ENCODE data around the gene DOCK10. TPM values are rescaled to one million over a fixed set of nuclear protein-coding genes. Genes with fewer than 3 reads are reported as not detected.

The DOCK10 gene
- total and polyA plus RNA-seq, 10 of the 15 experiments (the other 5 are each of a cell fraction or from before 2014, with no cell fraction given): 16.9 to 120 (median 85.5) TPM

GRCh38 chr2:224796695-224797305 lies 245.5 kb downstream of the DOCK10 start:
- intact Hi-C loops (cut with micrococcal nuclease; ENCODE audit: unreplicated experiment): no loop called here
- Histone ChIP-seq H3K4me2 (ENCODE audit: control insufficient read depth, insufficient read depth) (no peak overlapping the region), H3K36me3 (ENCODE audit: control insufficient read depth in 2 of 2, insufficient read depth in 2 of 2, low read length in 1 of 2) (peaks cover 4 to 43% of the 10 kb centered on the region in 2 experiments), H3K9me3 (replicated peaks; ENCODE audit: control insufficient read depth, insufficient read depth, low read length) (no peaks in the 10 kb centered on the region), H3K9ac (ENCODE audit: control insufficient read depth, insufficient read depth, low read length) (no peak overlapping the region), H2AFZ (ENCODE audit: control insufficient read depth, low read depth, low read length) (no peak overlapping the region), H4K20me1 (ENCODE audit: control insufficient read depth, insufficient read depth) (no peaks in the 10 kb centered on the region), H3K79me2 (ENCODE audit: control insufficient read depth, insufficient read depth, low read length) (no peaks in the 10 kb centered on the region), H3K27ac (ENCODE audit: control insufficient read depth, insufficient read depth) (no peak overlapping the region), H3K27me3 (replicated peaks in 1 of 2; ENCODE audit: control insufficient read depth in 2 of 2, insufficient read depth in 2 of 2, low read length in 1 of 2) (no peaks in the 10 kb centered on the region), H3K4me1 (ENCODE audit: control insufficient read depth, insufficient read depth, low read length) (no peaks in the 10 kb centered on the region), H3K4me3 (no peak overlapping the region)
- RAD21 ChIA-PET (ENCODE audit: unreplicated experiment): no interaction called here
- WGBS (ENCODE audit: insufficient coverage, insufficient replicate concordance, low lambda C conversion rate, missing lambda C conversion rate): 88% methylated on average over 8 of the region's 8 CpGs
- BruUV-seq (replicated peaks): no TSS peak
- CTCF ChIA-PET: interaction anchor here (2.2 kb wide), 1 partner anchor 16 kb away, joined by 7 read pairs; no protein-coding TSS in a partner anchor
- POLR2A ChIA-PET: no interaction called here
- ATAC-seq (no peak), DNase-seq (ENCODE audit: low read depth, low spot score) (no peak), FAIRE-seq (peak; percentile 13)
- TF ChIP-seq BHLHE40 (IDR thresholded peaks at IDR 0.05; ENCODE audit: borderline replicate concordance in 1 of 2, low read depth in 2 of 2, low read length in 1 of 2) (no peak), NKRF (conservative IDR thresholded peaks at IDR 0.05) (no peak), BRCA1 (IDR thresholded peaks at IDR 0.05; ENCODE audit: low read depth, low read length) (no peak), CHD1 (IDR thresholded peaks at IDR 0.05; ENCODE audit: low read depth, low read length) (no peak), NFYA (IDR thresholded peaks at IDR 0.05; ENCODE audit: borderline replicate concordance, low read depth, low read length) (no peak), RB1 (IDR thresholded peaks at IDR 0.05; ENCODE audit: borderline replicate concordance) (no peak), IKZF1 (conservative IDR thresholded peaks at IDR 0.05) (no peak), NR2C1 (IDR thresholded peaks at IDR 0.05) (no peak), LARP7 (IDR thresholded peaks at IDR 0.05) (no peak), ZBTB11 (CRISPR knock-in tag; IDR thresholded peaks at IDR 0.05) (no peak), SMAD1 (IDR thresholded peaks at IDR 0.05; ENCODE audit: low read depth, partially characterized antibody) (no peak), MEF2A (IDR thresholded peaks at IDR 0.05; ENCODE audit: insufficient read depth, low read depth, low read length) (no peak)
- in situ Hi-C loops (cut with MboI): no loop called here
- SMC1A ChIA-PET (ENCODE audit: uncharacterized antibody, unreplicated experiment): interaction anchor here (0.6 to 1.7 kb wide), 4 partner anchors 11 to 273 kb away, joined by 3 to 4 read pairs (median 3); no protein-coding TSS in a partner anchor
